GM12892 (cell line): ENCODE results near the gene DLL4.

ENCODE experiments used
- POLR2A ChIP-seq: IDR thresholded peaks from 2 replicates; pipeline ENCODE4 v1.6.1; 2011; ENCODE audit warnings: low read depth, low read length, control low read depth
- POLR2AphosphoS5 ChIP-seq: IDR thresholded peaks from 2 replicates; pipeline ENCODE4 v1.6.1; 2011; ENCODE audit warnings: low read depth, low read length, control low read depth

DNA sequence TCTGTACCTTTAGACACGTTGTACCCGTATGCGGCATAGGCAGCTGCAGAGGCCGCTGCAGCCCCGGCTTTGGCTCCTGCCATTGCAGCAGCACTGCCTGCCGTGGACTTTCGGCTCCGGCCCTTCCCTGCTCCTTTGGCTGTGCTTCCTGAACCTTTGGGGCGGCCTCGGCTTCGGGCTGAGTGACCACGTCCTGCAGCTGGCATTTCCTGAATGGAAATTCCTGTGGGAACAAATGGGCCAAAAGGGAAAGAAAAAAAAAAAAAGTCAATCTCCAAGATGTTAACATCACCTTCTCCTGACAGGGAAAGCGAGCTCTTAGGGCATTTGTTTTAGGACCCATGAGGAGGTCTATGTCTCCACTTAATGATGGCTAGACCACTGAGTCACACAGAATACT is 53.7 kb downstream of the DLL4 start:
- no peak for TF ChIP-seq POLR2A
- TF ChIP-seq POLR2AphosphoS5 = no peak
